Endothelial cell of umbilical vein (primary cell): ENCODE results near the gene ADORA2B. TPM values are rescaled to one million over a fixed set of nuclear protein-coding genes. Genes with fewer than 3 reads are reported as not detected.

Source experiments
- BruUV-seq: library from RNA; stranded (reverse); fragments of 400-500 nt; replicated peaks from 2 replicates; lab custom pipeline; 2021; lab: Mats Ljungman, UMichigan
- CTCF ChIA-PET: fragments of 300-600, 350-600 bp; sonication (Branson Sonifier 250); formaldehyde crosslinking; loops from one replicate; lab custom pipeline; 2021; ENCODE audit warnings: antibody characterized with exemption, inconsistent platforms; lab: Charles Lee
- POLR2A ChIA-PET: fragments of 300-600, 350-600 bp; sonication (Branson Sonifier 250); formaldehyde crosslinking; loops from one replicate; lab custom pipeline; 2021; ENCODE audit warnings: antibody characterized with exemption, inconsistent platforms; lab: Charles Lee
- DNase-seq: peaks from one replicate; pipeline ENCODE4 v3.0.0-alpha.2; 2011; ENCODE audit warnings: low read depth, low spot score
- FAIRE-seq: peaks from 2 replicates; lab custom pipeline; 2011; peaks lifted over from hg19 to GRCh38; lab: Jason Lieb, UNC
- H2AFZ ChIP-seq: 2 replicates; pipeline ENCODE4 v1.6.0; 2012; ENCODE audit warnings: low read depth, low read length, control low read depth, inconsistent platforms
- H3K27ac ChIP-seq: 2 replicates; pipeline ENCODE4 v1.5.1; 2011; ENCODE audit warnings: low read depth, mild to moderate bottlenecking, control low read depth, low read length, moderate library complexity; ENCODE audit not compliant: insufficient read depth
- H3K27me3 ChIP-seq, 2 experiments: 2 replicates each; pipeline versions ENCODE4 v1.6.0 to v1.6.1; 2011; ENCODE audit warnings: low read length in 2 of 2, mixed read lengths in 1 of 2; ENCODE audit not compliant: control insufficient read depth in 2 of 2, insufficient read depth in 2 of 2
- H3K36me3 ChIP-seq, 2 experiments: 2 replicates in 1 of 2; 3 replicates in 1 of 2; pipeline ENCODE4 v1.5.1; 2011; ENCODE audit warnings: low read length in 2 of 2, mild to moderate bottlenecking in 1 of 2, moderate library complexity in 1 of 2; ENCODE audit not compliant: control insufficient read depth in 2 of 2, insufficient read depth in 2 of 2; ENCODE audit errors: extremely low read depth in 1 of 2
- H3K4me1 ChIP-seq: 3 replicates; pipeline ENCODE4 v1.5.1; 2011; ENCODE audit warnings: mild to moderate bottlenecking, low read length; ENCODE audit not compliant: control insufficient read depth, insufficient read depth; ENCODE audit errors: extremely low read depth
- H3K4me2 ChIP-seq: 2 replicates; pipeline ENCODE4 v1.6.1; 2011; ENCODE audit warnings: low read length, control low read depth, mixed read lengths; ENCODE audit not compliant: insufficient read depth
- H3K4me3 ChIP-seq, 3 experiments: fragments of 200-600 bp in 1 of 3; sonication (generic), shearing (Covaris generic) in 1 of 3; replicated peaks in 1 of 3; 2 replicates each; pipeline ENCODE4 v1.5.1; 2011 to 2016; ENCODE audit warnings: control low read depth in 3 of 3, low read length in 3 of 3, mild to moderate bottlenecking in 2 of 3, inconsistent platforms in 1 of 3, low read depth in 1 of 3, moderate library complexity in 1 of 3; ENCODE audit not compliant: insufficient read depth in 1 of 3
- H3K79me2 ChIP-seq: 2 replicates; pipeline ENCODE4 v1.6.0; 2012; ENCODE audit warnings: low read length, inconsistent platforms; ENCODE audit not compliant: control insufficient read depth, insufficient read depth
- H3K9ac ChIP-seq: replicated peaks from 2 replicates; pipeline ENCODE3; 2011; ENCODE audit warnings: low read length, control low read depth; ENCODE audit not compliant: insufficient read depth; ENCODE audit errors: extremely low read depth
- H3K9me1 ChIP-seq: replicated peaks from 3 replicates; pipeline ENCODE4 v1.6.0; 2011; ENCODE audit warnings: mild to moderate bottlenecking, low read length; ENCODE audit not compliant: control insufficient read depth, insufficient read depth; ENCODE audit errors: extremely low read depth
- H3K9me3 ChIP-seq: replicated peaks from 2 replicates; pipeline ENCODE4 v1.5.1; 2012; ENCODE audit warnings: low read length, inconsistent platforms; ENCODE audit not compliant: control insufficient read depth, insufficient read depth
- H4K20me1 ChIP-seq: replicated peaks from 2 replicates; pipeline ENCODE3; 2011; ENCODE audit warnings: mild to moderate bottlenecking, low read length; ENCODE audit not compliant: control insufficient read depth, insufficient read depth; ENCODE audit errors: extremely low read depth
- EZH2 ChIP-seq: IDR thresholded peaks from 2 replicates; pipeline ENCODE4 v1.6.1; 2012; ENCODE audit warnings: borderline replicate concordance, low read depth, mild to moderate bottlenecking, moderate library complexity, low read length, inconsistent platforms; ENCODE audit not compliant: severe bottlenecking
- FOS ChIP-seq: IDR thresholded peaks from 2 replicates; pipeline ENCODE4 v1.6.1; 2011; ENCODE audit warnings: mild to moderate bottlenecking, low read length, moderate library complexity, borderline replicate concordance; ENCODE audit not compliant: insufficient read depth
- GATA2 ChIP-seq: IDR thresholded peaks from 2 replicates; pipeline ENCODE4 v1.7.0; 2011; ENCODE audit warnings: low read depth, mild to moderate bottlenecking, moderate library complexity, mixed read lengths, low read length; ENCODE audit not compliant: insufficient read length, insufficient read depth
- JUN ChIP-seq: IDR thresholded peaks from 2 replicates; pipeline ENCODE4 v1.6.1; 2011; ENCODE audit warnings: borderline replicate concordance, low read depth; ENCODE audit not compliant: insufficient read length, insufficient read depth
- MYC ChIP-seq: IDR thresholded peaks from one replicate; pipeline ENCODE4 v1.6.1; 2011; ENCODE audit warnings: mild to moderate bottlenecking, low read depth, low read length
- POLR2A ChIP-seq: IDR thresholded peaks from 2 replicates; pipeline ENCODE4 v1.6.1; 2012; ENCODE audit warnings: low read depth, mild to moderate bottlenecking, control low read depth, low read length
- POLR2AphosphoS5 ChIP-seq: IDR thresholded peaks from 2 replicates; pipeline ENCODE4 v1.6.1; 2012; ENCODE audit warnings: low read depth, mild to moderate bottlenecking, control low read depth, low read length, moderate library complexity; ENCODE audit not compliant: insufficient read depth
- dilution Hi-C: fragments of 300-500 bp; cut with MboI; formaldehyde crosslinking; loops from one replicate; pipeline ENCODE4 v1.15.0; 2019; ENCODE audit warnings: low sequenced_read_pairs; ENCODE audit not compliant: extremely low pct_ligation_motif_present
- intact Hi-C: fragments of 100-400 bp; cut with micrococcal nuclease; formaldehyde crosslinking; loops from one replicate; pipeline ENCODE4 v1.10.0; 2022
- polyA plus RNA-seq, 4 experiments: library from polyadenylated mRNA; depleted of rRNA in 3 of 4; stranded (reverse) in 3 of 4; unstranded in 1 of 4; fragments of >200 nt; gene quantifications; 2 replicates each; pipeline versions ENCODE4 v1.2.1 to v1.2.3, GENCODE V29; 2011 to 2012; ENCODE audit warnings: missing spikeins in 1 of 4
- total RNA-seq: library from RNA; stranded (reverse); gene quantifications from 2 replicates; pipeline ENCODE4 v1.2.3, GENCODE V29; 2021
- TF ChIP-seq, protein P1 (sequence below), 2 donors: IDR thresholded peaks; 1 replicate in 1 of 2; 2 replicates in 1 of 2; pipeline ENCODE4 v1.5.1; 2011; ENCODE audit warnings: low read length in 2 of 2, mild to moderate bottlenecking in 2 of 2, moderate library complexity in 2 of 2, control low read depth in 1 of 2, inconsistent platforms in 1 of 2, low read depth in 1 of 2; ENCODE audit not compliant: insufficient read depth in 1 of 2; ENCODE audit errors: extremely low read depth in 1 of 2
- TF ChIP-seq, protein P2 (sequence below): IDR thresholded peaks from 2 replicates; pipeline ENCODE4 v1.6.1; 2011; ENCODE audit not compliant: insufficient read depth, insufficient read length

ADORA2B gene
- total and polyA plus RNA-seq, 2 donors (not counting 3 experiments of a cell fraction or from before 2014, with no cell fraction given), result 8.8 to 9.8 TPM

DNA sequence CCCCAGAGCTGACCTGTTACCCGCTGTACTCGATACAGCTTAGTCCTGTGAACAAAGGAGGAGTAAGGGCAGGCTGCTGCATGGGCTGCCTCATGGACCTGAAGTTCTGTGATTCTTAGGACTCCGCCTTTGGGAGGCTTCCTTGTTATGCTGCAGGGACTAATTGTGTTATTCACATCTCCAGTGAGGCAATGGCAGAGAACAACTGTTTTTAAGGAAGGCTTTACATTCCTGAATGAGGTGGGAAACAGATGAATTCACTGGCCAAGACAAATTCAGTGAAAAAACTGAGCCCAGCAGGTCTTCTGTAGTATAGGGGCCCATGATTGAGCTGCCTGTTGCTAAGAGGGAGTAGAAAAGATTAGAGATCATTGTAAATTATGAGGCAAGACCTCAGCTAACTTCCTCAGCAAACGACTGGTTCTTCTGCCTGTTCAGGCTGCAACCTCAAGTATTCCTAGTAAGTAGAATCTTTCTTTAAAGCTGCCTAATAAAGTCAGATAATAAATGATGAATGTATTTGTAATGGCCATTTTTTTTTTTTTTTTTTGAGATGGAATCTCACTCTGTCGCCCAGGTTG lies 26.3 kb downstream of the ADORA2B start:
- dilution Hi-C loops, result no loop called here
- peaks cover 38% of the 10 kb centered on the region for H3K79me2 ChIP-seq
- no peak for TF ChIP-seq POLR2A
- no peak overlapping the region for H2AFZ ChIP-seq
- no peaks in the 10 kb centered on the region for H4K20me1 ChIP-seq
- no peaks in the 10 kb centered on the region for H3K27me3 ChIP-seq
- H3K36me3 ChIP-seq, result peaks cover 0 to 5% of the 10 kb centered on the region in 2 experiments
- H3K9me3 ChIP-seq, result no peaks in the 10 kb centered on the region
- ChIA-PET POLR2A (interaction anchor here (0.7 kb wide), 1 partner anchor 19 kb away, joined by 6 read pairs; no protein-coding TSS in a partner anchor), CTCF (interaction anchor here (1.0 to 1.2 kb wide), 2 partner anchors 20 to 27 kb away, joined by 3 read pairs; no protein-coding TSS in a partner anchor)
- peaks cover 15% of the 10 kb centered on the region for H3K4me1 ChIP-seq
- no peak overlapping the region for H3K9ac ChIP-seq
- intact Hi-C loops, result no loop called here
- DNase-seq (no peak), FAIRE-seq (no peak)
- H3K4me2 ChIP-seq, result no peak overlapping the region
- H3K9me1 ChIP-seq, result no peaks in the 10 kb centered on the region
- BruUV-seq, result no TSS peak
- no peak overlapping the region for H3K27ac ChIP-seq
- no peak overlapping the region for H3K4me3 ChIP-seq

DNA sequence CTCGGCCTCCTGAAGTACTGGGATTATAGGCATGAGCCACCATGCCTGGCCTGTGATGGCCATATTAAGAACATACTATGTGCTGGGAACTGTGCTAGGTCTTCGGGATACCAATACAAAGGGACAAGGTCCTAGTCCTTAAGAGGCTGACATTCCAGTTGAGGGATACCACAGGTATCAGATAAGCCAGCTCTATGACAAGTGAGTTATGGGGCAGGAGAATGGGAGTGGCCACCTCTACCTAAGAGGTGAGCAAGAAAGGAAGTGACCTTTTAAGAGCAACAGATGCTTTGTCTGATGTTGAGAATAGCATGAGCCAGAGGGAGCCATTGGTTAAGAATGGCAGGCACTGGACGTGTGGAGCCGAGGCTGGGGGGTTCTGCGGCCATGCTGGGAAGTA lies 27.0 kb downstream of the ADORA2B start:
- FAIRE-seq (no peak), DNase-seq (no peak)
- no peaks in the 10 kb centered on the region for H3K9me1 ChIP-seq
- H3K36me3 ChIP-seq, result peaks cover 3 to 6% of the 10 kb centered on the region in 2 experiments
- intact Hi-C loops (no loop called here), dilution Hi-C loops (no loop called here)
- no peaks in the 10 kb centered on the region for H3K27me3 ChIP-seq
- peaks cover 38% of the 10 kb centered on the region for H3K79me2 ChIP-seq
- H2AFZ ChIP-seq, result no peak overlapping the region
- H3K9ac ChIP-seq, result no peak overlapping the region
- ChIA-PET CTCF (no interaction called here), POLR2A (interaction anchor here (0.7 kb wide), 1 partner anchor 20 kb away, joined by 6 read pairs; no protein-coding TSS in a partner anchor)
- no peak overlapping the region for H3K27ac ChIP-seq
- no peak overlapping the region for H3K4me2 ChIP-seq
- TF ChIP-seq POLR2A (no peak), POLR2AphosphoS5 (no peak), GATA2 (no peak), MYC (no peak), FOS (no peak), JUN (no peak), EZH2 (no peak)
- TF ChIP-seq, protein P1, sequence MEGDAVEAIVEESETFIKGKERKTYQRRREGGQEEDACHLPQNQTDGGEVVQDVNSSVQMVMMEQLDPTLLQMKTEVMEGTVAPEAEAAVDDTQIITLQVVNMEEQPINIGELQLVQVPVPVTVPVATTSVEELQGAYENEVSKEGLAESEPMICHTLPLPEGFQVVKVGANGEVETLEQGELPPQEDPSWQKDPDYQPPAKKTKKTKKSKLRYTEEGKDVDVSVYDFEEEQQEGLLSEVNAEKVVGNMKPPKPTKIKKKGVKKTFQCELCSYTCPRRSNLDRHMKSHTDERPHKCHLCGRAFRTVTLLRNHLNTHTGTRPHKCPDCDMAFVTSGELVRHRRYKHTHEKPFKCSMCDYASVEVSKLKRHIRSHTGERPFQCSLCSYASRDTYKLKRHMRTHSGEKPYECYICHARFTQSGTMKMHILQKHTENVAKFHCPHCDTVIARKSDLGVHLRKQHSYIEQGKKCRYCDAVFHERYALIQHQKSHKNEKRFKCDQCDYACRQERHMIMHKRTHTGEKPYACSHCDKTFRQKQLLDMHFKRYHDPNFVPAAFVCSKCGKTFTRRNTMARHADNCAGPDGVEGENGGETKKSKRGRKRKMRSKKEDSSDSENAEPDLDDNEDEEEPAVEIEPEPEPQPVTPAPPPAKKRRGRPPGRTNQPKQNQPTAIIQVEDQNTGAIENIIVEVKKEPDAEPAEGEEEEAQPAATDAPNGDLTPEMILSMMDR (IDR thresholded peaks at IDR 0.05; ENCODE audit: extremely low read depth in 1 of 2, insufficient read depth in 1 of 2, low read depth in 1 of 2, low read length in 2 of 2), result no peak
- TF ChIP-seq, protein P2, sequence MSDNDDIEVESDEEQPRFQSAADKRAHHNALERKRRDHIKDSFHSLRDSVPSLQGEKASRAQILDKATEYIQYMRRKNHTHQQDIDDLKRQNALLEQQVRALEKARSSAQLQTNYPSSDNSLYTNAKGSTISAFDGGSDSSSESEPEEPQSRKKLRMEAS, result no peak
- H3K4me3 ChIP-seq, result no peak overlapping the region
- no peaks in the 10 kb centered on the region for H4K20me1 ChIP-seq
- no peaks in the 10 kb centered on the region for H3K9me3 ChIP-seq
- no TSS peak for BruUV-seq
- H3K4me1 ChIP-seq, result peaks cover 8% of the 10 kb centered on the region
